Keratinocyte (primary cell): ENCODE measurements around the gene GPC5. TPM values are rescaled to one million over a fixed set of nuclear protein-coding genes. Genes with fewer than 3 reads are reported as not detected.

Experiments used
- DNase-seq: peaks from one replicate; pipeline ENCODE4 v3.0.0-alpha.2; 2011; ENCODE audit warnings: low read depth, missing footprints, low spot score
- FAIRE-seq: peaks from 2 replicates; lab custom pipeline; 2011; peaks lifted over from hg19 to GRCh38; lab: Jason Lieb, UNC
- H2AFZ ChIP-seq: 2 replicates; pipeline ENCODE4 v1.6.0; 2012; ENCODE audit warnings: low read length, control low read depth, inconsistent platforms; ENCODE audit not compliant: control insufficient read depth
- H3K27ac ChIP-seq: 2 replicates; pipeline ENCODE4 v1.5.1; 2011; ENCODE audit warnings: low read length; ENCODE audit not compliant: control insufficient read depth, insufficient read depth
- H3K27me3 ChIP-seq: 3 replicates; pipeline ENCODE4 v1.6.0; 2011; ENCODE audit warnings: low read length; ENCODE audit not compliant: control insufficient read depth, insufficient read depth; ENCODE audit errors: extremely low read depth
- H3K36me3 ChIP-seq, 2 experiments: 2 replicates in 1 of 2; 3 replicates in 1 of 2; pipeline ENCODE4 v1.5.1; 2011; ENCODE audit warnings: low read length in 2 of 2, mild to moderate bottlenecking in 1 of 2; ENCODE audit not compliant: control insufficient read depth in 2 of 2, insufficient read depth in 2 of 2; ENCODE audit errors: extremely low read depth in 1 of 2
- H3K4me1 ChIP-seq: 3 replicates; pipeline ENCODE4 v1.5.1; 2011; ENCODE audit warnings: low read length; ENCODE audit not compliant: control insufficient read depth, insufficient read depth; ENCODE audit errors: extremely low read depth
- H3K4me2 ChIP-seq: 3 replicates; pipeline ENCODE4 v1.6.0; 2011; ENCODE audit warnings: low read depth, low read length; ENCODE audit not compliant: control insufficient read depth, insufficient read depth; ENCODE audit errors: extremely low read depth
- H3K4me3 ChIP-seq, 3 experiments: fragments of 200-600 bp in 1 of 3; sonication (generic) in 1 of 3; 2 replicates in 2 of 3; 3 replicates in 1 of 3; pipeline ENCODE4 v1.5.1; 2011 to 2016; ENCODE audit warnings: low read length in 3 of 3, mild to moderate bottlenecking in 3 of 3, control low read depth in 2 of 3, inconsistent platforms in 1 of 3, low read depth in 1 of 3, mixed read lengths in 1 of 3, mixed run types in 1 of 3, moderate library complexity in 1 of 3; ENCODE audit not compliant: control insufficient read depth in 2 of 3, insufficient read depth in 2 of 3; ENCODE audit errors: extremely low read depth in 1 of 3
- H3K79me2 ChIP-seq: 2 replicates; pipeline ENCODE4 v1.6.0; 2012; ENCODE audit warnings: low read length; ENCODE audit not compliant: control insufficient read depth, insufficient read depth
- H3K9ac ChIP-seq: 3 replicates; pipeline ENCODE4 v1.6.0; 2011; ENCODE audit warnings: low read length; ENCODE audit not compliant: control insufficient read depth, insufficient read depth; ENCODE audit errors: extremely low read depth
- H3K9me1 ChIP-seq: 3 replicates; pipeline ENCODE4 v1.6.0; 2011; ENCODE audit warnings: low read length; ENCODE audit not compliant: control insufficient read depth, insufficient read depth; ENCODE audit errors: extremely low read depth
- H3K9me3 ChIP-seq: 2 replicates; pipeline ENCODE4 v1.5.1; 2012; ENCODE audit warnings: low read depth, low read length; ENCODE audit not compliant: control insufficient read depth
- H4K20me1 ChIP-seq: 3 replicates; pipeline ENCODE4 v1.6.0; 2011; ENCODE audit warnings: low read length; ENCODE audit not compliant: control insufficient read depth, insufficient read depth; ENCODE audit errors: extremely low read depth
- EZH2 ChIP-seq: IDR thresholded peaks from one replicate; pipeline ENCODE4 v1.6.1; 2012; ENCODE audit warnings: inconsistent platforms, mild to moderate bottlenecking, low read length, moderate library complexity
- dilution Hi-C: fragments of 300-500 bp; cut with MboI; formaldehyde crosslinking; loops from one replicate; pipeline ENCODE4 v1.7.0; 2020; ENCODE audit warnings: low sequenced_read_pairs; ENCODE audit not compliant: extremely low pct_ligation_motif_present
- polyA plus RNA-seq, 5 experiments: library from polyadenylated mRNA; depleted of rRNA in 3 of 5; stranded (reverse) in 3 of 5; stranded (forward) in 1 of 5; unstranded in 1 of 5; fragments of >200 nt; gene quantifications; 1 replicate in 1 of 5; 2 replicates in 3 of 5; 3 replicates in 1 of 5; pipeline versions ENCODE4 v1.2.1 to v1.2.3, GENCODE V29; 2011 to 2012; ENCODE audit warnings: missing spikeins in 2 of 5, low read depth in 1 of 5, low replicate concordance in 1 of 5
- TF ChIP-seq, protein P1 (sequence below), 3 experiments: IDR thresholded peaks in 1 of 3; conservative IDR thresholded peaks in 1 of 3; optimal IDR thresholded peaks in 1 of 3; 2 replicates in 2 of 3; 3 replicates in 1 of 3; pipeline versions ENCODE3 to v1.5.1; 2011; ENCODE audit warnings: low read length in 3 of 3, mild to moderate bottlenecking in 3 of 3, moderate library complexity in 2 of 3, control low read depth in 1 of 3, inconsistent platforms in 1 of 3; ENCODE audit not compliant: insufficient read depth in 2 of 3; ENCODE audit errors: extremely low read depth in 1 of 3

Gene GPC5
- polyA plus RNA-seq, 1 donor (not counting 4 experiments of a cell fraction or from before 2014, with no cell fraction given), result 0.10 TPM

DNA sequence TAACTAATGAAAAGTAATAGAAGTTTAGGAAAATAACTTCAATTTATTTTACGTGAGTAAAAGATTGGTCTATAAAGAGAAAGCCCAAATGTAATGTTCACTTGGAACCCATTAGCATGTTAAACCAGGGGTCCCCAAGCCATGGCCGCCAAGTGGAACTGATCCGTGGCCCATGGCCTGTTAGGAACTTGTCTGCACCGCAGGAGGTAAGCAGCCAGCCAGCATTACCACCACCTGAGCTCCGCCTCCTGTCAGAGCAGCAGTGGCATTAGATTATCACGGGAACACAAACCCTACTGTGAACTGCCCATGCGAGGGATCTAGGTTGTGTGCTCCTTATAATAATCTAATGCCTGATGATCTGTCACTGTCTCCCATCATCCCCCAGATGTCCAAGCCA, 1009.4 kb downstream of the GPC5 start:
- DNase-seq, result no peak
- H2AFZ ChIP-seq, result no peak overlapping the region
- H3K27ac ChIP-seq, result no peak overlapping the region
- H3K4me3 ChIP-seq, result no peak overlapping the region
- H3K79me2 ChIP-seq, result no peaks in the 10 kb centered on the region
- H4K20me1 ChIP-seq, result no peaks in the 10 kb centered on the region
- H3K4me1 ChIP-seq, result no peaks in the 10 kb centered on the region
- dilution Hi-C loops, result no loop called here
- FAIRE-seq, result no peak
- no peaks in the 10 kb centered on the region for H3K9me1 ChIP-seq
- TF ChIP-seq EZH2, result no peak
- TF ChIP-seq, protein P1, sequence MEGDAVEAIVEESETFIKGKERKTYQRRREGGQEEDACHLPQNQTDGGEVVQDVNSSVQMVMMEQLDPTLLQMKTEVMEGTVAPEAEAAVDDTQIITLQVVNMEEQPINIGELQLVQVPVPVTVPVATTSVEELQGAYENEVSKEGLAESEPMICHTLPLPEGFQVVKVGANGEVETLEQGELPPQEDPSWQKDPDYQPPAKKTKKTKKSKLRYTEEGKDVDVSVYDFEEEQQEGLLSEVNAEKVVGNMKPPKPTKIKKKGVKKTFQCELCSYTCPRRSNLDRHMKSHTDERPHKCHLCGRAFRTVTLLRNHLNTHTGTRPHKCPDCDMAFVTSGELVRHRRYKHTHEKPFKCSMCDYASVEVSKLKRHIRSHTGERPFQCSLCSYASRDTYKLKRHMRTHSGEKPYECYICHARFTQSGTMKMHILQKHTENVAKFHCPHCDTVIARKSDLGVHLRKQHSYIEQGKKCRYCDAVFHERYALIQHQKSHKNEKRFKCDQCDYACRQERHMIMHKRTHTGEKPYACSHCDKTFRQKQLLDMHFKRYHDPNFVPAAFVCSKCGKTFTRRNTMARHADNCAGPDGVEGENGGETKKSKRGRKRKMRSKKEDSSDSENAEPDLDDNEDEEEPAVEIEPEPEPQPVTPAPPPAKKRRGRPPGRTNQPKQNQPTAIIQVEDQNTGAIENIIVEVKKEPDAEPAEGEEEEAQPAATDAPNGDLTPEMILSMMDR (optimal IDR thresholded peaks at IDR 0.05 in 1 of 3, IDR thresholded peaks at IDR 0.05 in 1 of 3, conservative IDR thresholded peaks at IDR 0.05 in 1 of 3; ENCODE audit: extremely low read depth in 1 of 3, insufficient read depth in 2 of 3, low read length in 3 of 3), result no peak
- no peak overlapping the region for H3K4me2 ChIP-seq
- H3K9me3 ChIP-seq, result no peaks in the 10 kb centered on the region
- no peaks in the 10 kb centered on the region for H3K27me3 ChIP-seq
- H3K36me3 ChIP-seq, result no peaks in the 10 kb centered on the region
- H3K9ac ChIP-seq, result no peak overlapping the region

DNA sequence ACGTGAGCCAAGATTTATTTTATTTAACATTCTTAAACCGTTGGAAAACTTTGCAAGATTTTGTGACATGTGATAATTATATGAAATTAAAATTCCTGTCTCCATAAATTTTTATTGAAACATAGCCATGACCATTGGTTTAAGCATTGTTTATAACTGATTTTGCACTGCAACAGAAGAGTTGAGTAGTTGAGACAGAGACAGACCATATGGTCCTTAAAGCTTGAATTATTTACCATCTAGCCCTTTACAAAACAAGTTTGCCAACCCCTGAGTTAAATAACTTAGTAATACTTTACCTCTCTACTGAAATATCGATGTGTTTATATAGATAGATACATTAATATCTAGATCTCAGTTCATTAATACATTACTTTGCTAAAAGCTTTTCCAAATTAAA, 1014.1 kb downstream of the GPC5 start:
- no peak overlapping the region for H3K4me3 ChIP-seq
- DNase-seq (no peak), FAIRE-seq (no peak)
- no peaks in the 10 kb centered on the region for H3K9me1 ChIP-seq
- no peak overlapping the region for H3K9ac ChIP-seq
- no peak overlapping the region for H3K4me2 ChIP-seq
- no peaks in the 10 kb centered on the region for H3K4me1 ChIP-seq
- no peaks in the 10 kb centered on the region for H3K27me3 ChIP-seq
- TF ChIP-seq, protein P1 (optimal IDR thresholded peaks at IDR 0.05 in 1 of 3, IDR thresholded peaks at IDR 0.05 in 1 of 3, conservative IDR thresholded peaks at IDR 0.05 in 1 of 3; ENCODE audit: extremely low read depth in 1 of 3, insufficient read depth in 2 of 3, low read length in 3 of 3), result no peak
- TF ChIP-seq EZH2, result no peak
- dilution Hi-C loops, result no loop called here
- H3K79me2 ChIP-seq, result no peaks in the 10 kb centered on the region
- H4K20me1 ChIP-seq, result no peaks in the 10 kb centered on the region
- H3K27ac ChIP-seq, result no peak overlapping the region
- H3K9me3 ChIP-seq, result no peaks in the 10 kb centered on the region
- H2AFZ ChIP-seq, result no peak overlapping the region
- H3K36me3 ChIP-seq, result no peaks in the 10 kb centered on the region
